Measurements from ENCODE around the gene COPZ2. TPM values are rescaled to one million over a fixed set of nuclear protein-coding genes. Genes with fewer than 3 reads are reported as not detected.
"Not testable (repeated sequence)": the region's sequence is repeated elsewhere in the genome, so short reads cannot be mapped to it uniquely, and the experiment has no call there.

COPZ2 gene
- total RNA-seq, 1 donor from 2014 or later: 8.0 TPM

- no peak for DNase-seq (ENCODE audit: low read depth)
- H3K4me3 ChIP-seq (ENCODE audit: low read depth, low read length): no peak overlapping the region
- TF ChIP-seq CTCF (conservative IDR thresholded peaks at IDR 0.05; ENCODE audit: low read depth, low read length): no peak
Measured at GRCh38 chr17:48044851-48045250, 7.3 kb upstream of the COPZ2 start.

- no peak overlapping the region for H3K4me3 ChIP-seq (ENCODE audit: low read depth, low read length)
- DNase-seq (ENCODE audit: low read depth): no peak
- TF ChIP-seq CTCF (conservative IDR thresholded peaks at IDR 0.05; ENCODE audit: low read depth, low read length): no peak
Measured at GRCh38 chr17:48043176-48043575, 5.6 kb upstream of the COPZ2 start.

- DNase-seq (ENCODE audit: low read depth): no peak
- no peak overlapping the region for H3K4me3 ChIP-seq (ENCODE audit: low read depth, low read length)
- TF ChIP-seq CTCF (conservative IDR thresholded peaks at IDR 0.05; ENCODE audit: low read depth, low read length): no peak
Measured at GRCh38 chr17:48038687-48039086, 1.1 kb upstream of the COPZ2 start.

GRCh38 chr17:48037838-48038323 lies 284 bp upstream of the COPZ2 start:
- peak overlapping the region; percentile 70 for H3K4me3 ChIP-seq (ENCODE audit: low read depth, low read length)
- no peak for DNase-seq (ENCODE audit: low read depth)
- no peak for TF ChIP-seq CTCF (conservative IDR thresholded peaks at IDR 0.05; ENCODE audit: low read depth, low read length)

GRCh38 chr17:48036693-48037035 lies 933 bp downstream of the COPZ2 start:
- no peak for DNase-seq (ENCODE audit: low read depth)
- H3K4me3 ChIP-seq (ENCODE audit: low read depth, low read length): peak overlapping the region; percentile 70
- TF ChIP-seq CTCF (conservative IDR thresholded peaks at IDR 0.05; ENCODE audit: low read depth, low read length): no peak

- DNase-seq (ENCODE audit: low read depth); H3K4me3 ChIP-seq (ENCODE audit: low read depth, low read length): not testable (repeated sequence)
Measured at GRCh38 chr17:48034734-48035133, 2.9 kb downstream of the COPZ2 start.

DNA sequence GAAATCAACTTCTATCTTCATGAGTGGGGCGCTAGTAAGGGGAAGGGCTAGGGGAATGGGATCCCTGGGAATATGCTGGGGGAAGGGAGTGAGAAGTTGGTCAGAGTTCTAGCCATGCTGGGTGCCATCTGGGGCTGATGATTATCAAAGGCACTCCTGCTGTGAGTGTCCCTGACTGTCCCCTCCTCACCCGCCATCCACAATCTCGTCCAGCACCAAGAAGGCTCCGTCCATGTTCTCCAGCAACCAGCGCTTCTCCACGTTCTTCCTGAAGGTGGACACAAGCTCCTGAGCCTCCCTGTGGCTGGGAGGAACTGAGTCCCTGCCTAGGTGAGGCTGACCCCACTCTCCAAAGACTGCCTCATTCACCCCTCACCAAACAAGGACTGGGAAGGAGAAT lies 5.6 kb downstream of the COPZ2 start:
- DNase-seq (ENCODE audit: low read depth): no peak

More for the DNA sequence above, 5.6 kb downstream of the COPZ2 start:
- no peak for TF ChIP-seq CTCF (conservative IDR thresholded peaks at IDR 0.05; ENCODE audit: low read depth, low read length)
- no peak overlapping the region for H3K4me3 ChIP-seq (ENCODE audit: low read depth, low read length)

All from epithelial cell of proximal tubule (primary cell).